Activated CD4-positive, alpha-beta memory T cell treated with anti-CD3 and anti-CD28 coated beads for 36 hours (primary cell): Measurements from ENCODE around the gene SCRN3. TPM values are rescaled to one million over a fixed set of nuclear protein-coding genes. Genes with fewer than 3 reads are reported as not detected.

Experiments
- CTCF ChIA-PET: fragments of 350-600 bp; sonication (Branson Sonifier 250); formaldehyde crosslinking; loops from one replicate; lab custom pipeline; 2021; ENCODE audit warnings: antibody characterized with exemption, inconsistent platforms; lab: Charles Lee
- POLR2A ChIA-PET: fragments of 350-600 bp; sonication (Branson Sonifier 250); formaldehyde crosslinking; loops from one replicate; lab custom pipeline; 2021; ENCODE audit warnings: antibody characterized with exemption; lab: Charles Lee
- DNase-seq: peaks from one replicate; pipeline ENCODE4 v3.0.0-alpha.2; 2020
- H3K27ac Mint-ChIP-seq: one replicate; pipeline ENCODE4 v1.8.0; 2021; ENCODE audit warnings: mixed read lengths
- H3K27me3 Mint-ChIP-seq: one replicate; pipeline ENCODE4 v1.8.0; 2021; ENCODE audit warnings: mixed read lengths
- H3K36me3 Mint-ChIP-seq: one replicate; pipeline ENCODE4 v1.8.0; 2021; ENCODE audit warnings: mixed read lengths
- H3K4me1 Mint-ChIP-seq: one replicate; pipeline ENCODE4 v1.8.0; 2021; ENCODE audit warnings: low read depth, mixed read lengths
- H3K4me3 Mint-ChIP-seq: one replicate; pipeline ENCODE4 v1.8.0; 2021; ENCODE audit warnings: mild to moderate bottlenecking, mixed read lengths
- H3K9me3 Mint-ChIP-seq: one replicate; pipeline ENCODE4 v1.8.0; 2021; ENCODE audit warnings: mixed read lengths
- intact Hi-C: fragments of 100-400 bp; cut with micrococcal nuclease; formaldehyde crosslinking; loops from one replicate; pipeline ENCODE4 v1.15.1; 2023
- total RNA-seq, 2 experiments: library from RNA; stranded (reverse); gene quantifications; one replicate each; pipeline ENCODE4 v1.2.3, GENCODE V29; 2021

The SCRN3 gene
- total RNA-seq, 2 experiments from 2014 or later: 12.4 to 12.9 TPM

DNA sequence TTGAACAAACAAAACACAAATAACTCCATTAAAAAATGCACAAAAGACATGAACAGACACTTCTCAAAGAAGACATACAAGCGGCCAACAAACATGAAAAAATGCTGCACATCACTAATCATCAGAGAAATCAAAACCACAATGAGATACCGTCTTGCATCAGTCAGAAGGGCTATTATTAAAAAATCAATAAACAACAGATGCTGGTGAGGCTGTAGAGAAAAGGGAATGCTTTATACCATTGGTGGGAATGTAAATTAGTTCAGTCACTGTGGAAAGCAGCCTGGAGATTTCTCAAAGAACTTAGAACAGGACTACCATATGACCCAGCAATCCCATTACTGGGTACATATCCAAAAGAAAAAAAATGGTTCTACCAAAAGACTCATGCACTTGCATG is 53.5 kb downstream of the SCRN3 start:
- no peak for DNase-seq
- ChIA-PET CTCF (no interaction called here), POLR2A (no interaction called here)
- intact Hi-C loops: no loop called here
- Mint-ChIP-seq H3K4me1 (peaks cover 7% of the 10 kb centered on the region), H3K27me3 (no peaks in the 10 kb centered on the region), H3K27ac (no peak overlapping the region), H3K4me3 (no peak overlapping the region), H3K9me3 (no peaks in the 10 kb centered on the region), H3K36me3 (peaks cover 22% of the 10 kb centered on the region)

DNA sequence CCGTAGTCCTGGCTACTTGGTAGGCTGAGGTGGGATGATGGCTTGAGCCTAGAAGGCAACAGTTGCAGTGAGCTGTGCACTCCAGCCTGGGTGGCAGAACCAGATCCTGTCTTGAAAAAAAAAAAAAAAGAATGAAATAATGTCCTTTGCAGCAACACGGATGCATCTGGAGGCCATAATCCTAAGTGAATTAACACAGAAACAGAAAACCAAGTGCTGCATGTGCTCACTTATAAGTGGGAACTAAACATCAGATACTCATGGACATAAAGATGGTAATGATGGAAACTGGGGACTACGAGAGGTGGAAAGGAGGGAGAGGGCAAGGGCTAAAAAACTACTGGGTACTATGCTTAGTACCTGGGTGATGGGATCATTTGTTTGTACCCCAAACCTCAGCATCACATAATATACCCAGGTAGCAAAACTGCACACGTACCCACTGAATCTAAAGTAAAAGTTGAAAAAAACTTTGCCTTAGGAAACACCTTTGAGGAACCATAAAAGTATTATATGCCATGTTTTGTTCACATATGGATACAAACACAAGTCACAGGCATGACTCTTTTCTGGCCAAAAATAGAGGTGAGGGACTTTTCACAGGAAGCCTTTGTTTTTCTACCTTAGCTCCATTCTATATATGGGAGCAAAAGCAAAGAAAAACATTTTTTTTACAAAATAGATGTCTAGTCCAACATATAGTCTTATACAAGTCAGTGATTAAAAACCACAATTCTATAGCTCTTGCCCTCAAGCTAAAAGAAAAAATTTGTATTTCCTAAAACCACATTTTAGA is 54.7 kb downstream of the SCRN3 start:
- intact Hi-C loops: no loop called here
- Mint-ChIP-seq H3K27ac (no peak overlapping the region), H3K9me3 (no peaks in the 10 kb centered on the region), H3K27me3 (no peaks in the 10 kb centered on the region), H3K4me3 (no peak overlapping the region), H3K36me3 (peaks cover 18% of the 10 kb centered on the region), H3K4me1 (peaks cover 7% of the 10 kb centered on the region)
- ChIA-PET POLR2A (no interaction called here), CTCF (interaction anchor here (1.3 kb wide), 1 partner anchor 13 kb away, joined by 6 read pairs; no protein-coding TSS in a partner anchor)
- DNase-seq: no peak

DNA sequence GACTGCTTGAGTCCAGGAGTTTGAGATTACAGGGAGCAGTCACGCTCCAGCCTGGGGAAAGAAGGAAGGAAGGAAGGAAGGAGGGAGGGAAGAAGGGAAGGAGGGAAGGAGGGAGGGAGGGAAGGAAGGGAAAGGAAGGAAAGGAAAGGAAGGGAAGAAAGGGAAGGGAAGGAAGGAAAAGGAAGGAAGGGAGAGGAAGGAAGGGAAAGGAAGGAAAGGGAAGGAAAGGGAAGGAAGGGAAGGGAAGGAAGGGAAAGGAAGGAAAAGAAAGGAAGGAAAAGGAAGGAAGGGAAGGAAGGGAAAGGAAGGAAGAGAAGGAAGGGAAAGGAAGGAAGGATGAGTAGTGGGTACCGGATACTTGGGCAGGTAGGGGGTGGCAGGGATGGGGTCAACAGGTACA is 59.0 kb downstream of the SCRN3 start:
- Mint-ChIP-seq H3K27me3 (no peaks in the 10 kb centered on the region), H3K9me3 (no peaks in the 10 kb centered on the region), H3K36me3 (peaks cover 10% of the 10 kb centered on the region), H3K4me3 (no peak overlapping the region), H3K27ac (no peak overlapping the region), H3K4me1 (peaks cover 7% of the 10 kb centered on the region)
- POLR2A ChIA-PET: no interaction called here
- no peak for DNase-seq
- CTCF ChIA-PET: interaction anchor here (1.8 kb wide), 1 partner anchor 9 kb away, joined by 11 read pairs; no protein-coding TSS in a partner anchor
- intact Hi-C loops: no loop called here

DNA sequence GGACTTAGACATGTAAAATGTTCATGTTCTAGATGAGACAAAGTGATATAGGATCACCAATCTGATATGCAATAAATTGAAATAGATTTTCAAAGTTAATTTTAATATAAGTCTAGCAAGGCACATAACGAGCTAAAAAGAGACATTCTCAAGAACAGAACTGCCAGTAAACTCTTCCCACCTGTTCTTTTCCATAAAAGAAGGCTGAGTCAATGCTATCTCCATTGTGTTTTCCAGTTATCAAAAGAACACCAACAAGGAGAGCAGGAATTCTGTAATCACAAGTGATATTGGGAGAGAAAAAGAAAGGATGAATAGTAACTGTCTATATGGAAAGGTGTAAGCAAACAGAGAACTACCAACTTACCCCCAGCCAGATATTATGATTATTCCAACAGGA is 65.7 kb downstream of the SCRN3 start:
- CTCF ChIA-PET: interaction anchor here (0.8 to 5.6 kb wide), 15 partner anchors 12 to 238 kb away, joined by 3 to 159 read pairs (median 21); partner anchors contain the start of gene GPR155
- H3K4me3 Mint-ChIP-seq: no peak overlapping the region
- H3K4me1 Mint-ChIP-seq: no peaks in the 10 kb centered on the region
- H3K9me3 Mint-ChIP-seq: no peaks in the 10 kb centered on the region
- no peak overlapping the region for H3K27ac Mint-ChIP-seq
- peaks cover 7% of the 10 kb centered on the region for H3K36me3 Mint-ChIP-seq
- no peaks in the 10 kb centered on the region for H3K27me3 Mint-ChIP-seq
- intact Hi-C loops: no loop called here
- no peak for DNase-seq
- POLR2A ChIA-PET: no interaction called here

DNA sequence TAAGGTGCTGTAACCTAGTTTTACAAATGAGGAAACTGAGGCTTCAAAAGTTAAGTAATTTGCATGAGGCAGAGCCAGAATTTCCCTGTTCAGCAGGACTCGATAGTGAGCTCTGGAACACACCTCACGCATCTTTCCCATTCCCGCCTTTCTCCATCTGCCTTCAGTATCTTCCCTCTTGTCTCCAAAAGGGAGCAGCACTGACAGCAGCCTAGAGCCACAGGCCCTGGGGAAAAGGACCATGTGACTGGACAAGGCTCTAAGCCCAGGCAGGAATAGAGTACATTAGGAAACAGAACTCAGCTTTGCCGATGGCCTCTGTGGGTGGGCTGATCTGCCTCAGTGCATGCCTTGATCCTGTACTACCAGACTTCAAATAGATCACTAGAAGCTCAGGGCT is 69.8 kb downstream of the SCRN3 start:
- Mint-ChIP-seq H3K36me3 (peaks cover 10% of the 10 kb centered on the region), H3K27ac (no peak overlapping the region), H3K4me3 (no peak overlapping the region), H3K27me3 (no peaks in the 10 kb centered on the region), H3K4me1 (no peaks in the 10 kb centered on the region), H3K9me3 (no peaks in the 10 kb centered on the region)
- intact Hi-C loops: no loop called here
- no peak for DNase-seq
- CTCF ChIA-PET: interaction anchor here (0.6 to 4.4 kb wide), 6 partner anchors 57 to 807 kb away, joined by 3 to 26 read pairs (median 4); no protein-coding TSS in a partner anchor
- POLR2A ChIA-PET: no interaction called here

DNA sequence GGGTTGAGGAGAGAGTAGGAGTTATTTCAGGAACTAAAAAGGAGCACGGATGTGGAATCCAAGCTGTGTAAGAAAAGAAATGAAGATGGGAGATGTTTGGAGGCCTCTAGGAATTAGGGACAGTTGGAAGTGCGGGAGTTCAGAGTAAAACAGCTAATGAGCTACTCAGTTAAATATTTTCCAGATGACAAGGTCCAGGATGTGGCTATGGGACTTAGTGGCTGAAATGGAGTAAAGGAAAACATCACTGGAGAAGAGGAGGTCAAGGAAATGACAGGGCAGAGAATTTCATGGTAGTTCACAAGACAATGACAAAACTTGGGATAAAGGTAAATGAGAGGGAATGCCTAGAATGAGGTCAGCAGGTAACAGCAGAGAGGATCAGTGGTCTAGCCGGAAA is 78.3 kb downstream of the SCRN3 start:
- ChIA-PET POLR2A (no interaction called here), CTCF (interaction anchor here (0.9 to 3.2 kb wide), 2 partner anchors 11 to 73 kb away, joined by 6 to 19 read pairs; no protein-coding TSS in a partner anchor)
- intact Hi-C loops: no loop called here
- H3K36me3 Mint-ChIP-seq: peaks cover 4% of the 10 kb centered on the region
- no peaks in the 10 kb centered on the region for H3K27me3 Mint-ChIP-seq
- no peak overlapping the region for H3K27ac Mint-ChIP-seq
- H3K4me1 Mint-ChIP-seq: peaks cover 13% of the 10 kb centered on the region
- no peak overlapping the region for H3K4me3 Mint-ChIP-seq
- no peaks in the 10 kb centered on the region for H3K9me3 Mint-ChIP-seq
- DNase-seq: no peak

DNA sequence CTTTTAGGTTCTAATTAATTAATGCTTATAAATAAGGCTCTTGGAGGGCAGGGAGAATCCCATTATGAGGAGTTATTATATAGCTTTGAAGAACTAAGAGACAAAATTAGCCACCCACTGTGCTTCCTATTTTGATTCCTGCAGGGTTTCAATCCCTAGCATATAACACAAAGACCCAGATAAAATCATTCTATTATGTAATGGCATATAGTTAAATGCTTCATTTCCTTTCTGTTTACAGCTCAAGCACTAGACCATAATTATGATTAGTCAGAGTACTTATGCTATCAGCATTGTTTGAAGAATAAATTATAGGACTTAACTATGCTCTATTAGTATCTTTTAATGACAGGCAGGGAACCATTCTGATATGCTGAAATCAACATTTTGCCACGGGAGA is 82.2 kb downstream of the SCRN3 start:
- H3K27me3 Mint-ChIP-seq: no peaks in the 10 kb centered on the region
- intact Hi-C loops: no loop called here

More for the DNA sequence above, 82.2 kb downstream of the SCRN3 start:
- Mint-ChIP-seq H3K4me3 (no peak overlapping the region), H3K36me3 (peaks cover 16% of the 10 kb centered on the region), H3K27ac (no peak overlapping the region), H3K9me3 (no peaks in the 10 kb centered on the region), H3K4me1 (peaks cover 13% of the 10 kb centered on the region)
- no peak for DNase-seq
- POLR2A ChIA-PET: no interaction called here
- CTCF ChIA-PET: interaction anchor here (1.2 to 1.9 kb wide), 4 partner anchors 15 to 211 kb away, joined by 4 to 8 read pairs (median 6); no protein-coding TSS in a partner anchor

Other genes starting within 250 kb of the SCRN3 start
- gene OLA1, start 147.2 kb upstream of the SCRN3 start, total RNA-seq: 100 to 1,000 TPM; 111 to 117 TPM
- not detected for gene SP9, start 60.8 kb upstream of the SCRN3 start, total RNA-seq
- gene GPR155, start 91.3 kb downstream of the SCRN3 start, total RNA-seq: 1 to 10 TPM; 9.2 to 9.5 TPM
- 100 to 1,000 TPM; 170 to 183 TPM for gene WIPF1, start 202.1 kb downstream of the SCRN3 start, total RNA-seq